ENCODE data around the gene SLC35A5.

GRCh38 chr3:112560721-112561483 lies 943 bp upstream of the SLC35A5 start:
- TF ChIP-seq EZH2 (IDR thresholded peaks at IDR 0.05; ENCODE audit: insufficient read depth, poor library complexity, severe bottlenecking) (no peak), EZH2phosphoT487 (IDR thresholded peaks at IDR 0.05; ENCODE audit: insufficient read depth, low read depth) (no peak)
